A549 (cell line): ENCODE results near the gene PRKD1.
"Not testable (repeated sequence)": the region's sequence is repeated elsewhere in the genome, so short reads cannot be mapped to it uniquely, and the experiment has no call there.

Experiments
- CTCF ChIP-seq: fragments of >200 bp; sonication (Bioruptor Twin); formaldehyde crosslinking; IDR thresholded peaks from 3 replicates; pipeline ENCODE4 v1.5.1; 2016
- EP300 ChIP-seq, 2 experiments: fragments of >200 bp; sonication (Bioruptor Twin); formaldehyde crosslinking; IDR thresholded peaks; 2 replicates in 1 of 2; 3 replicates in 1 of 2; pipeline ENCODE4 v1.6.1; 2016 to 2017
- MAZ ChIP-seq: fragments of 150-350 bp; IDR thresholded peaks from 2 replicates; pipeline ENCODE4 v1.6.1; 2014; ENCODE audit warnings: antibody characterized with exemption, low read depth, low read length, borderline replicate concordance
- POLR2A ChIP-seq: IDR thresholded peaks from 2 replicates; pipeline ENCODE4 v1.6.1; 2012; ENCODE audit warnings: mild to moderate bottlenecking, low read length
- RAD21 ChIP-seq, 2 experiments: fragments of >200 bp in 1 of 2; sonication (Bioruptor Twin) in 1 of 2; formaldehyde crosslinking in 1 of 2; IDR thresholded peaks in 1 of 2; conservative IDR thresholded peaks in 1 of 2; 2 replicates in 1 of 2; 3 replicates in 1 of 2; pipeline ENCODE4 v1.6.1; 2012 to 2018; ENCODE audit warnings: inconsistent platforms in 1 of 2
- SREBF2 ChIP-seq: fragments of 450-650 bp; IDR thresholded peaks from 2 replicates; pipeline ENCODE4 v1.6.1; 2014; ENCODE audit warnings: mild to moderate bottlenecking, moderate library complexity

GRCh38 chr14:29839691-29840090 lies 88.0 kb downstream of the PRKD1 start:
- TF ChIP-seq CTCF; MAZ; POLR2A; EP300 (IDR thresholded peaks at IDR 0.05); RAD21 (conservative IDR thresholded peaks at IDR 0.05 in 1 of 2, IDR thresholded peaks at IDR 0.05 in 1 of 2); SREBF2: not testable (repeated sequence)
